ENCODE data around the gene METAP1D.

- no peak for TF ChIP-seq EZH2 (IDR thresholded peaks at IDR 0.05)
- TF ChIP-seq POLR2AphosphoS5 (IDR thresholded peaks at IDR 0.05; ENCODE audit: borderline replicate concordance, low read depth, low read length) = no peak
Measured at GRCh38 chr2:172065111-172065510, 65.4 kb downstream of the METAP1D start.

Data from SK-N-MC (cell line).